K562 (cell line): ENCODE measurements around the gene PTOV1. TPM values are rescaled to one million over a fixed set of nuclear protein-coding genes. Genes with fewer than 3 reads are reported as not detected.

ENCODE experiments used
- BACH1 ChIP-seq: fragments of 200-800 bp; sonication (Bioruptor generic); IDR thresholded peaks from 2 replicates; pipeline ENCODE4 v1.6.1; 2016; ENCODE audit warnings: missing genetic modification characterization, missing compliant biosample characterization
- BRD4 ChIP-seq: fragments of 200-600 bp; sonication (generic); IDR thresholded peaks from 2 replicates; pipeline ENCODE4 v1.6.1; 2017; ENCODE audit warnings: inconsistent platforms
- CAMTA2 ChIP-seq: fragments of 250-450 bp; sonication (Bioruptor Pico); conservative IDR thresholded peaks from 2 replicates; pipeline ENCODE4 v1.5.1; 2022
- CBX3 ChIP-seq, 2 experiments: IDR thresholded peaks; 1 replicate in 1 of 2; 2 replicates in 1 of 2; pipeline ENCODE4 v1.6.1; 2012; ENCODE audit warnings: inconsistent platforms in 2 of 2, low read length in 2 of 2, borderline replicate concordance in 1 of 2, control low read depth in 1 of 2
- CBX8 ChIP-seq: fragments of 200-600 bp; sonication (generic); IDR thresholded peaks from 2 replicates; pipeline ENCODE4 v1.6.1; 2012; ENCODE audit warnings: borderline replicate concordance, mixed run types, low read depth, mild to moderate bottlenecking, moderate library complexity, mixed read lengths, low read length, control low read depth, inconsistent platforms; ENCODE audit not compliant: poor library complexity, severe bottlenecking; ENCODE audit errors: extremely low read depth
- ETV1 ChIP-seq: fragments of 450-650 bp; conservative IDR thresholded peaks from 2 replicates; pipeline ENCODE4 v1.6.1; 2016; ENCODE audit warnings: missing genetic modification characterization, control low read depth, low read depth, missing compliant biosample characterization
- IRF2 ChIP-seq: sonication (generic); formaldehyde crosslinking; IDR thresholded peaks from 2 replicates; pipeline ENCODE4 v1.8.1; 2022; ENCODE audit warnings: mild to moderate bottlenecking, missing genetic modification reagents
- MED1 ChIP-seq: sonication (generic); formaldehyde crosslinking; IDR thresholded peaks from 2 replicates; pipeline ENCODE4 v1.8.1; 2023; ENCODE audit warnings: missing genetic modification reagents, borderline replicate concordance
- NR2C2 ChIP-seq, 2 experiments: fragments of 200-800 bp in 1 of 2; sonication (Bioruptor generic) in 1 of 2; sonication (generic) in 1 of 2; formaldehyde crosslinking in 1 of 2; IDR thresholded peaks; 2 replicates each; pipeline versions ENCODE4 v1.6.1 to v1.8.0; 2016 to 2022; ENCODE audit warnings: mild to moderate bottlenecking in 1 of 2, missing compliant biosample characterization in 1 of 2, missing genetic modification characterization in 1 of 2, missing genetic modification reagents in 1 of 2
- RBFOX2 ChIP-seq: fragments of 200-400 bp; formaldehyde crosslinking; IDR thresholded peaks from 2 replicates; pipeline ENCODE4 v1.6.1; 2017; ENCODE audit warnings: low read depth, mild to moderate bottlenecking, low read length, moderate library complexity
- SIRT6 ChIP-seq: IDR thresholded peaks from one replicate; pipeline ENCODE4 v1.6.1; 2012; ENCODE audit warnings: low read depth, mild to moderate bottlenecking, control low read depth, inconsistent platforms, low read length, moderate library complexity
- XRCC3 ChIP-seq: fragments of 450-650 bp; IDR thresholded peaks from 2 replicates; pipeline ENCODE4 v1.6.1; 2017; ENCODE audit warnings: mild to moderate bottlenecking, moderate library complexity
- ZNF224 ChIP-seq: sonication (generic); formaldehyde crosslinking; IDR thresholded peaks from 2 replicates; pipeline ENCODE4 v1.8.0; 2022; ENCODE audit warnings: mild to moderate bottlenecking, missing genetic modification reagents
- ZNF436 ChIP-seq: fragments of 250-450, 450-650 bp; sonication (Bioruptor Pico); formaldehyde crosslinking; IDR thresholded peaks from 2 replicates; pipeline ENCODE4 v1.7.0; 2020; ENCODE audit warnings: mild to moderate bottlenecking
- polyA plus RNA-seq, 8 experiments: library from polyadenylated mRNA; depleted of rRNA in 4 of 8; stranded (reverse) in 5 of 8; unstranded in 3 of 8; fragments of >200 nt; fragmentation: Nextera tagmentation in 2 of 8; fragmentation: Illumina TruSeq in 1 of 8; extraction: Ambion mirVana in 2 of 8; extraction: Trizol in 1 of 8; gene quantifications; 2 replicates each; pipeline versions ENCODE4 v1.2.1 to v1.2.3, GENCODE V29; 2011 to 2014; ENCODE audit warnings: inconsistent platforms in 1 of 8, missing spikeins in 1 of 8
- total RNA-seq, 7 experiments: library from RNA; depleted of rRNA in 6 of 7; stranded (reverse); fragments of >200 nt in 6 of 7; fragmentation: Illumina TruSeq in 2 of 7; extraction: Trizol in 2 of 7; gene quantifications; 2 replicates each; pipeline versions ENCODE4 v1.2.1 to v1.2.3, GENCODE V29; 2011 to 2021; ENCODE audit warnings: low replicate concordance in 1 of 7
- TF ChIP-seq, protein P1 (sequence below): IDR thresholded peaks from 2 replicates; pipeline ENCODE4 v1.6.1; 2016; ENCODE audit warnings: missing genetic modification characterization, missing compliant biosample characterization
- TF ChIP-seq, protein P2 (sequence below): fragments of 450-650 bp; conservative IDR thresholded peaks from 2 replicates; pipeline ENCODE4 v1.6.1; 2016; ENCODE audit warnings: missing genetic modification characterization, low read depth, mild to moderate bottlenecking, missing compliant biosample characterization, moderate library complexity
- TF ChIP-seq, protein P3 (sequence below), 2 experiments: fragments of 450-650 bp; IDR thresholded peaks; 2 replicates each; pipeline ENCODE4 v1.6.1; 2016
- TF ChIP-seq, protein P4 (sequence below), 2 experiments: fragments of 450-650 bp; conservative IDR thresholded peaks; 2 replicates each; pipeline ENCODE4 v1.6.1; 2017; ENCODE audit warnings: mild to moderate bottlenecking in 2 of 2, moderate library complexity in 2 of 2

Gene PTOV1
- total and polyA plus RNA-seq, 9 of the 15 experiments (the other 6 are each of a cell fraction or from before 2014, with no cell fraction given): 4.9 to 169 (median 43.5) TPM

DNA sequence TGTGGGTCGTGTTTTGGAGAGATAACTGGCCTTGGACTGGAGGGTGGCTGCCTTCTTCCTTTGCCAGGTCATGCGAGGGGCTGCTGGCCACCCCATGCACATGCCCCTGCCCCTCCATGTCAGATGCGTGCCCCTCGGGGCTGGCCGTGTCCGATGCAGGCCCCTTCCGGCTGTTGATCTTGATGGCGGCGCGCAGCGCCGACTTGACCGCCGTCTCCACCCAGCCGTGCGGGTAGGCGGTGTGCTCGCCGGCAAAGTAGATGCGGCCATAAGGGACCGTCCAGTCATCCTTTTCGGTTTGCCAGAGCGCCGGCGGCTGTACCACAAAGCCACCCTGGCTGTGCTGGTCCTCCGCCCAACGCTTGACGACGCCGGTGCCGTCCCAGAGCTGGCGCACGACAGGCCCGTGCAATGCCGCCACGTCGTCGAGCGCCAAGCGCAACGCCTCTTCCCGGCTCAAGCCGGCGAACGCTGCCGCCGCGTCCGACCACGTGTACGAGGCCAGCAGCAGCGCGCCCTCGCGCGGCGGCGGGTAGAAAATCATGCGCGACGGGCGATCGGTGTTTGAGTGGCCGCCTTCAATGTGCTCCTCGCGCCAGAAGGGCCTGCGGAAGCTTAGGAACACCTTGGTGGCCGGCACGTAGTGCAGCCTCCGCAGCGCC lies 38.9 kb downstream of the PTOV1 start (continued):
- TF ChIP-seq CBX8 (no peak), RBFOX2 (peak; percentile 91), SIRT6 (no peak), NR2C2 (CRISPR knock-in tag; IDR thresholded peaks at IDR 0.05) (peak; percentile 93), NR2C2 (tag; IDR thresholded peaks at IDR 0.05) (peak; percentile 30; the same call in 1 of the 2 replicates), ZNF224 (peak; percentile 97), MED1 (CRISPR knock-in tag) (no peak), BRD4 (0 out of 2 replicates have a peak, but pooled peaks have one; percentile 50), IRF2 (CRISPR knock-in tag) (0 out of 2 replicates have a peak, but pooled peaks have one; percentile 69), CBX3 (IDR thresholded peaks at IDR 0.05; ENCODE audit: borderline replicate concordance in 1 of 2, low read length in 2 of 2) (peak in 1 of 2 experiments; percentile 98; a peak in 2 of 3 replicates), ZNF436 (no peak), XRCC3 (no peak), ETV1 (tag) (peak; percentile 48; the same call in 1 of the 2 replicates), BACH1 (tag) (no peak), CAMTA2 (CRISPR knock-in tag) (no peak)
- TF ChIP-seq, protein P1, sequence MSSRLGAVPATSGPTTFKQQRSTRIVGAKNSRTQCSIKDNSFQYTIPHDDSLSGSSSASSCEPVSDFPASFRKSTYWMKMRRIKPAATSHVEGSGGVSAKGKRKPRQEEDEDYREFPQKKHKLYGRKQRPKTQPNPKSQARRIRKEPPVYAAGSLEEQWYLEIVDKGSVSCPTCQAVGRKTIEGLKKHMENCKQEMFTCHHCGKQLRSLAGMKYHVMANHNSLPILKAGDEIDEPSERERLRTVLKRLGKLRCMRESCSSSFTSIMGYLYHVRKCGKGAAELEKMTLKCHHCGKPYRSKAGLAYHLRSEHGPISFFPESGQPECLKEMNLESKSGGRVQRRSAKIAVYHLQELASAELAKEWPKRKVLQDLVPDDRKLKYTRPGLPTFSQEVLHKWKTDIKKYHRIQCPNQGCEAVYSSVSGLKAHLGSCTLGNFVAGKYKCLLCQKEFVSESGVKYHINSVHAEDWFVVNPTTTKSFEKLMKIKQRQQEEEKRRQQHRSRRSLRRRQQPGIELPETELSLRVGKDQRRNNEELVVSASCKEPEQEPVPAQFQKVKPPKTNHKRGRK (tag): no peak
- TF ChIP-seq, protein P2, sequence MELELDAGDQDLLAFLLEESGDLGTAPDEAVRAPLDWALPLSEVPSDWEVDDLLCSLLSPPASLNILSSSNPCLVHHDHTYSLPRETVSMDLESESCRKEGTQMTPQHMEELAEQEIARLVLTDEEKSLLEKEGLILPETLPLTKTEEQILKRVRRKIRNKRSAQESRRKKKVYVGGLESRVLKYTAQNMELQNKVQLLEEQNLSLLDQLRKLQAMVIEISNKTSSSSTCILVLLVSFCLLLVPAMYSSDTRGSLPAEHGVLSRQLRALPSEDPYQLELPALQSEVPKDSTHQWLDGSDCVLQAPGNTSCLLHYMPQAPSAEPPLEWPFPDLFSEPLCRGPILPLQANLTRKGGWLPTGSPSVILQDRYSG: peak; percentile 63; the same call in 1 of the 2 replicates
- TF ChIP-seq, protein P3, sequence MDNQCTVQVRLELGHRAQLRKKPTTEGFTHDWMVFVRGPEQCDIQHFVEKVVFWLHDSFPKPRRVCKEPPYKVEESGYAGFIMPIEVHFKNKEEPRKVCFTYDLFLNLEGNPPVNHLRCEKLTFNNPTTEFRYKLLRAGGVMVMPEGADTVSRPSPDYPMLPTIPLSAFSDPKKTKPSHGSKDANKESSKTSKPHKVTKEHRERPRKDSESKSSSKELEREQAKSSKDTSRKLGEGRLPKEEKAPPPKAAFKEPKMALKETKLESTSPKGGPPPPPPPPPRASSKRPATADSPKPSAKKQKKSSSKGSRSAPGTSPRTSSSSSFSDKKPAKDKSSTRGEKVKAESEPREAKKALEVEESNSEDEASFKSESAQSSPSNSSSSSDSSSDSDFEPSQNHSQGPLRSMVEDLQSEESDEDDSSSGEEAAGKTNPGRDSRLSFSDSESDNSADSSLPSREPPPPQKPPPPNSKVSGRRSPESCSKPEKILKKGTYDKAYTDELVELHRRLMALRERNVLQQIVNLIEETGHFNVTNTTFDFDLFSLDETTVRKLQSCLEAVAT (IDR thresholded peaks at IDR 0.05): peak in 1 of 2 experiments; percentile 60; a peak in 2 of 4 replicates
- TF ChIP-seq, protein P4, sequence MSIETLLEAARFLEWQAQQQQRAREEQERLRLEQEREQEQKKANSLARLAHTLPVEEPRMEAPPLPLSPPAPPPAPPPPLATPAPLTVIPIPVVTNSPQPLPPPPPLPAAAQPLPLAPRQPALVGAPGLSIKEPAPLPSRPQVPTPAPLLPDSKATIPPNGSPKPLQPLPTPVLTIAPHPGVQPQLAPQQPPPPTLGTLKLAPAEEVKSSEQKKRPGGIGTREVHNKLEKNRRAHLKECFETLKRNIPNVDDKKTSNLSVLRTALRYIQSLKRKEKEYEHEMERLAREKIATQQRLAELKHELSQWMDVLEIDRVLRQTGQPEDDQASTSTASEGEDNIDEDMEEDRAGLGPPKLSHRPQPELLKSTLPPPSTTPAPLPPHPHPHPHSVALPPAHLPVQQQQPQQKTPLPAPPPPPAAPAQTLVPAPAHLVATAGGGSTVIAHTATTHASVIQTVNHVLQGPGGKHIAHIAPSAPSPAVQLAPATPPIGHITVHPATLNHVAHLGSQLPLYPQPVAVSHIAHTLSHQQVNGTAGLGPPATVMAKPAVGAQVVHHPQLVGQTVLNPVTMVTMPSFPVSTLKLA (conservative IDR thresholded peaks at IDR 0.05): peak; percentile 99 to 100
